GM12878 (cell line): Measurements from ENCODE around the gene SMC3. TPM values are rescaled to one million over a fixed set of nuclear protein-coding genes. Genes with fewer than 3 reads are reported as not detected.

Experiments
- ATAC-seq: fragments of 200-7000 bp; cut with Tn5 transposase; 3 replicates; pipeline ENCODE4 v1.9.1; 2020; ENCODE audit warnings: mild to moderate bottlenecking, moderate library complexity
- BruUV-seq: library from RNA; stranded (reverse); fragments of 400-500 nt; replicated peaks from 2 replicates; lab custom pipeline; 2021; lab: Mats Ljungman, UMichigan
- CTCF ChIA-PET: fragments of 300-600 bp; sonication (Branson Sonifier 250); formaldehyde crosslinking; extraction: SDS; loops from one replicate; lab custom pipeline; 2021; ENCODE audit warnings: inconsistent platforms; lab: Yijun Ruan, JAX
- POLR2A ChIA-PET: fragments of 350-600 bp; formaldehyde crosslinking; extraction: SDS; loops from one replicate; lab custom pipeline; 2021; ENCODE audit warnings: inconsistent platforms; lab: Charles Lee
- RAD21 ChIA-PET: fragments of 300-600 bp; sonication (Branson Sonifier 250); formaldehyde crosslinking; loops from one replicate; lab custom pipeline; 2023; ENCODE audit warnings: antibody characterized with exemption; ENCODE audit not compliant: unreplicated experiment; lab: Charles Lee
- SMC1A ChIA-PET: fragments of 300-600 bp; sonication (Branson Sonifier 250); formaldehyde crosslinking; loops from one replicate; lab custom pipeline; 2023; ENCODE audit not compliant: unreplicated experiment, uncharacterized antibody; lab: Charles Lee
- DNase-seq: peaks from one replicate; pipeline ENCODE4 v3.0.0-alpha.2; 2011; ENCODE audit warnings: low read depth, low spot score
- FAIRE-seq: peaks from 3 replicates; lab custom pipeline; 2011; peaks lifted over from hg19 to GRCh38; lab: Jason Lieb, UNC
- H2AFZ ChIP-seq: 2 replicates; pipeline ENCODE4 v1.6.0; 2011; ENCODE audit warnings: low read depth, low read length, control low read depth; ENCODE audit not compliant: control insufficient read depth
- H3K27ac ChIP-seq: 2 replicates; pipeline ENCODE4 v1.5.1; 2011; ENCODE audit warnings: control low read depth; ENCODE audit not compliant: control insufficient read depth, insufficient read depth
- H3K27me3 ChIP-seq, 2 experiments: replicated peaks in 1 of 2; 2 replicates each; pipeline versions ENCODE4 v1.6.0 to v1.6.1; 2011; ENCODE audit warnings: low read length in 1 of 2; ENCODE audit not compliant: control insufficient read depth in 2 of 2, insufficient read depth in 2 of 2
- H3K36me3 ChIP-seq, 2 experiments: 2 replicates each; pipeline ENCODE4 v1.5.1; 2011; ENCODE audit warnings: low read length in 1 of 2; ENCODE audit not compliant: control insufficient read depth in 2 of 2, insufficient read depth in 2 of 2
- H3K4me1 ChIP-seq: 2 replicates; pipeline ENCODE4 v1.6.1; 2011; ENCODE audit warnings: mild to moderate bottlenecking, low read length, moderate library complexity, mixed read lengths; ENCODE audit not compliant: control insufficient read depth, insufficient read depth
- H3K4me2 ChIP-seq: 2 replicates; pipeline ENCODE4 v1.6.0; 2011; ENCODE audit warnings: control low read depth; ENCODE audit not compliant: control insufficient read depth, insufficient read depth
- H3K4me3 ChIP-seq: fragments of 200-600 bp; sonication (generic); 2 replicates; pipeline ENCODE4 v1.5.1; 2016
- H3K79me2 ChIP-seq: 2 replicates; pipeline ENCODE4 v1.6.0; 2011; ENCODE audit warnings: low read length; ENCODE audit not compliant: control insufficient read depth, insufficient read depth
- H3K9ac ChIP-seq: 2 replicates; pipeline ENCODE4 v1.8.0; 2011; ENCODE audit warnings: low read length, control low read depth, mixed read lengths; ENCODE audit not compliant: control insufficient read depth, insufficient read depth
- H3K9me3 ChIP-seq: replicated peaks from 3 replicates; pipeline ENCODE4 v1.5.1; 2011; ENCODE audit warnings: mild to moderate bottlenecking, low read length; ENCODE audit not compliant: control insufficient read depth, insufficient read depth
- H4K20me1 ChIP-seq: 2 replicates; pipeline ENCODE4 v1.6.0; 2011; ENCODE audit not compliant: control insufficient read depth, insufficient read depth
- EZH2 ChIP-seq: IDR thresholded peaks from 2 replicates; pipeline ENCODE4 v1.6.1; 2012; ENCODE audit warnings: low read depth, mild to moderate bottlenecking, control low read depth, inconsistent platforms, low read length, borderline replicate concordance; ENCODE audit not compliant: control insufficient read depth
- GABPA ChIP-seq: IDR thresholded peaks from 2 replicates; pipeline ENCODE4 v1.6.1; 2014; ENCODE audit warnings: antibody characterized with exemption, low read depth, mild to moderate bottlenecking, inconsistent platforms
- IRF4 ChIP-seq: IDR thresholded peaks from 2 replicates; pipeline ENCODE4 v1.6.1; 2011; ENCODE audit warnings: low read depth, low read length
- NR2C2 ChIP-seq: IDR thresholded peaks from 2 replicates; pipeline ENCODE4 v1.6.1; 2011; ENCODE audit warnings: borderline replicate concordance, low read depth; ENCODE audit not compliant: control insufficient read depth, insufficient read length
- SIN3A ChIP-seq: IDR thresholded peaks from 2 replicates; pipeline ENCODE4 v1.6.1; 2012; ENCODE audit warnings: low read depth, low read length, improper control_type of control experiment
- ZNF384 ChIP-seq: IDR thresholded peaks from 2 replicates; pipeline ENCODE4 v1.6.1; 2012; ENCODE audit warnings: low read depth, mild to moderate bottlenecking, low read length, improper control_type of control experiment, borderline replicate concordance
- WGBS: methylation state at CpG from one replicate; pipeline ENCODE4 v1.1.6; 2016; ENCODE audit warnings: low lambda C conversion rate; ENCODE audit not compliant: insufficient replicate concordance, insufficient coverage; ENCODE audit errors: missing lambda C conversion rate; 5-methylcytosine and 5-hydroxymethylcytosine counted together
- in situ Hi-C: fragments of 300-500 bp; cut with MboI; formaldehyde crosslinking; loops from 9 replicates; pipeline ENCODE4 v1.14.3; 2018; ENCODE audit warnings: mixed read lengths
- intact Hi-C: fragments of 100-400 bp; cut with micrococcal nuclease; formaldehyde crosslinking; loops from one replicate; pipeline ENCODE4 v1.14.2; 2022; ENCODE audit not compliant: unreplicated experiment
- polyA plus RNA-seq, 11 experiments: library from polyadenylated mRNA; depleted of rRNA in 4 of 11; unstranded in 6 of 11; stranded (reverse) in 5 of 11; fragments of >200 nt; fragmentation: Nextera tagmentation in 4 of 11; fragmentation: Illumina TruSeq in 1 of 11; extraction: Ambion mirVana in 4 of 11; extraction: Trizol in 1 of 11; gene quantifications; 1 replicate in 1 of 11; 2 replicates in 10 of 11; pipeline versions ENCODE4 v1.2.1 to v1.2.3, GENCODE V29; 2011 to 2016; ENCODE audit warnings: inconsistent platforms in 2 of 11, missing spikeins in 2 of 11, low read depth in 1 of 11
- total RNA-seq, 4 experiments: library from RNA; depleted of rRNA in 3 of 4; stranded (reverse); fragments of >200 nt in 3 of 4; fragmentation: Illumina TruSeq in 1 of 4; extraction: Trizol in 1 of 4; gene quantifications; 2 replicates each; pipeline versions ENCODE4 v1.2.1 to v1.2.3, GENCODE V29; 2013 to 2021
- TF ChIP-seq, protein P1 (sequence below): fragments of 450-650 bp; formaldehyde crosslinking; IDR thresholded peaks from 2 replicates; pipeline ENCODE4 v1.5.0; 2022; ENCODE audit warnings: mild to moderate bottlenecking, missing genetic modification characterization

Gene SMC3
- total and polyA plus RNA-seq, 10 of the 15 experiments (the other 5 are each of a cell fraction or from before 2014, with no cell fraction given): 30.4 to 123 (median 48.3) TPM

DNA sequence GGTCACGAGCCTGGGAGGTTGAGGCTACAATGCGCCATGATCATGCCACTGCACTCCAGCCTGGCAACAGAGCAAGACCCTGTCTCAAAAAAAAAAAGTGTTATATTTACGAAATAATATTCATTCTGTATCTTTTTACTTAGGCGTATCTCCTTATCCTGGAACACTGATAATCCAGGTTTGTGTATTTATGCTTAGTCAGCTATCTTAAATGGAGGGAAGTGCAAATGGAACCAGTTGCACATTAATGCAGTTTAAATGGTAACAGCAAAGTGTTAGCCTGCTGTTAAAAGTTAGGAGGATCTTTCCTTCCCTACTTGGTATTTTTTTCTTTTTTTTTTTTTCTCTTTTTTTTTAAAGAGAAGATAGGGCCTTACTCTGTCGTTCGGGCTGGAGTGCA is 40.6 kb downstream of the SMC3 start:
- H3K36me3 ChIP-seq: no peaks in the 10 kb centered on the region; a peak in 1 of 4 replicates
- H3K79me2 ChIP-seq: no peaks in the 10 kb centered on the region
- no peak for DNase-seq
- H3K9ac ChIP-seq: no peak overlapping the region
- CTCF ChIA-PET: interaction anchor here (0.9 to 3.4 kb wide), 21 partner anchors 8 to 311 kb away, joined by 3 to 41 read pairs (median 4); no protein-coding TSS in a partner anchor
- WGBS: 74% methylated on average over 6 of the region's 6 CpGs
- POLR2A ChIA-PET: interaction anchor here (0.6 kb wide), 2 partner anchors 45 to 1626 kb away, joined by 3 read pairs; no protein-coding TSS in a partner anchor
- no peak overlapping the region for H3K27ac ChIP-seq
- H3K4me1 ChIP-seq: peaks cover 11% of the 10 kb centered on the region
- SMC1A ChIA-PET: interaction anchor here (0.6 to 2.3 kb wide), 22 partner anchors 9 to 991 kb away, joined by 3 to 13 read pairs (median 3); partner anchors contain the start of gene SMC3
- no peaks in the 10 kb centered on the region for H3K27me3 ChIP-seq
- H3K4me3 ChIP-seq: no peak overlapping the region
- intact Hi-C loops: no loop called here
- ATAC-seq: no peak
- RAD21 ChIA-PET: interaction anchor here (0.5 to 3.4 kb wide), 8 partner anchors 33 to 302 kb away, joined by 3 to 18 read pairs (median 3); partner anchors contain the start of gene SMNDC1
- no peaks in the 10 kb centered on the region for H4K20me1 ChIP-seq
- H3K4me2 ChIP-seq: no peak overlapping the region
- no peak overlapping the region for H2AFZ ChIP-seq
- in situ Hi-C loops: loop anchor here (5.0 to 25.0 kb wide), 2 partner anchors 294 to 1529 kb away; no protein-coding TSS in a partner anchor
- no peak for FAIRE-seq
- no peak for TF ChIP-seq GABPA
- TF ChIP-seq NR2C2: no peak
- TF ChIP-seq ZNF384: no peak
- TF ChIP-seq SIN3A: no peak
- TF ChIP-seq, protein P1, sequence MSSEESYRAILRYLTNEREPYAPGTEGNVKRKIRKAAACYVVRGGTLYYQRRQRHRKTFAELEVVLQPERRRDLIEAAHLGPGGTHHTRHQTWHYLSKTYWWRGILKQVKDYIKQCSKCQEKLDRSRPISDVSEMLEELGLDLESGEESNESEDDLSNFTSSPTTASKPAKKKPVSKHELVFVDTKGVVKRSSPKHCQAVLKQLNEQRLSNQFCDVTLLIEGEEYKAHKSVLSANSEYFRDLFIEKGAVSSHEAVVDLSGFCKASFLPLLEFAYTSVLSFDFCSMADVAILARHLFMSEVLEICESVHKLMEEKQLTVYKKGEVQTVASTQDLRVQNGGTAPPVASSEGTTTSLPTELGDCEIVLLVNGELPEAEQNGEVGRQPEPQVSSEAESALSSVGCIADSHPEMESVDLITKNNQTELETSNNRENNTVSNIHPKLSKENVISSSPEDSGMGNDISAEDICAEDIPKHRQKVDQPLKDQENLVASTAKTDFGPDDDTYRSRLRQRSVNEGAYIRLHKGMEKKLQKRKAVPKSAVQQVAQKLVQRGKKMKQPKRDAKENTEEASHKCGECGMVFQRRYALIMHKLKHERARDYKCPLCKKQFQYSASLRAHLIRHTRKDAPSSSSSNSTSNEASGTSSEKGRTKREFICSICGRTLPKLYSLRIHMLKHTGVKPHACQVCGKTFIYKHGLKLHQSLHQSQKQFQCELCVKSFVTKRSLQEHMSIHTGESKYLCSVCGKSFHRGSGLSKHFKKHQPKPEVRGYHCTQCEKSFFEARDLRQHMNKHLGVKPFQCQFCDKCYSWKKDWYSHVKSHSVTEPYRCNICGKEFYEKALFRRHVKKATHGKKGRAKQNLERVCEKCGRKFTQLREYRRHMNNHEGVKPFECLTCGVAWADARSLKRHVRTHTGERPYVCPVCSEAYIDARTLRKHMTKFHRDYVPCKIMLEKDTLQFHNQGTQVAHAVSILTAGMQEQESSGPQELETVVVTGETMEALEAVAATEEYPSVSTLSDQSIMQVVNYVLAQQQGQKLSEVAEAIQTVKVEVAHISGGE (CRISPR knock-in tag): no peak
- no peak for TF ChIP-seq EZH2
- TF ChIP-seq IRF4: no peak
- BruUV-seq: no TSS peak
- H3K9me3 ChIP-seq: no peaks in the 10 kb centered on the region; the same call in 2 of the 3 replicates
